ENCODE measurements around the gene HYOU1.

Gene HYOU1

GRCh38 chr11:119029340-119030028 lies 27.5 kb downstream of the HYOU1 start:
- in situ Hi-C loops (cut with HindIII; ENCODE audit: low pct_unique_long_range_greater_than_20kb, low sequenced_read_pairs), result no loop called here
- TF ChIP-seq JUND (IDR thresholded peaks at IDR 0.05; ENCODE audit: low read depth), result no peak
- no peak for DNase-seq (ENCODE audit: low read depth in 1 of 2, low spot score in 1 of 2)

DNA sequence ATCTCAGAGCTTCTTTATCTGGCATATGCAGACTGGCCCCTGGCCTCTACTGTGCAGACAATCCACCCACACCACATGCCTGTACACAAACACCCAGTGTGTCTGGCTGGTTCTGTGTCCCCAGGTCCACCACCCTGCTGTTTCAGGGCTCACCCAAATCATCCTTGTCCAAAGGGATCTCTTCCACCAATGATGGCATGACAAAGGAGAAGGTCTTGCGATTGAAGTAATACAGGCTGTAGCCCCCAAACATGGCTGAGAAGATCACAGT lies 28.0 kb downstream of the HYOU1 start:
- in situ Hi-C loops (cut with HindIII; ENCODE audit: low pct_unique_long_range_greater_than_20kb, low sequenced_read_pairs), result no loop called here
- TF ChIP-seq JUND (IDR thresholded peaks at IDR 0.05; ENCODE audit: low read depth), result no peak
- no peak for DNase-seq (ENCODE audit: low read depth in 1 of 2, low spot score in 1 of 2)

DNA sequence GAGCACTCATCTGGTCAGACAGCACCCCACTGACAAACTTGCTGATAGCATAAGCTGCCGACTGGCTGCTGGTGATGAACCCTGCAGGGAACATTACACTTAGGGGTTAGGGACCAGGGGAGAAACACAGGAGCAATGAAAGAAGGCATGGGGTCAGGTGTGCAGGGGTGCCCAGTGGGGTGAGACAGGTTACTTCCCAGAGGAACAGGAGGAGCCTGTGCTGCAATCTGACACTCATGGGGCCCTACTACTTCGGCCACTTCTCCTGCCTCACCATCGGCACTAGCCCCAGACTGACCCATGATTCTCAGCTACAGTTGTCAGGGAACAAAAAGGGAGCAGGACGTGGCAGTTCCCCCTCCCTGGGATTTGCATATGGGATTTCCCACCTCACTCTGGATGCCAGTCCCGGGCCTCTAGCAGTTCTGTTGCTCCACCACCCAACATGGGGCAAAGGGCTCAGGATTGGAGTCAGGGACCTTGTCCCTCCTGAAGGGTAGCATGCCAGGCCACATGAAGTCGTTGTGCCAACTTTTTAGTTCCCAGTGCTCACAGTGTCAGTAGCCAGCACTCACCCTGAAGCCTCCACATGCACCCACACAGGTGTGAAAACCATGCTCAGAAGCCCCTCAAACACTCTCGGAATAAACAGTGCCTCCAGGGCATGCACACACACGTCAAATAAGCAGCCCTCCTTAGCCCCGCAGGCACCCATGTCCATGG lies 28.5 kb downstream of the HYOU1 start:
- in situ Hi-C loops (cut with HindIII; ENCODE audit: low pct_unique_long_range_greater_than_20kb, low sequenced_read_pairs), result no loop called here
- no peak for TF ChIP-seq JUND (IDR thresholded peaks at IDR 0.05; ENCODE audit: low read depth)
- no peak for DNase-seq (ENCODE audit: low read depth in 1 of 2, low spot score in 1 of 2)

DNA sequence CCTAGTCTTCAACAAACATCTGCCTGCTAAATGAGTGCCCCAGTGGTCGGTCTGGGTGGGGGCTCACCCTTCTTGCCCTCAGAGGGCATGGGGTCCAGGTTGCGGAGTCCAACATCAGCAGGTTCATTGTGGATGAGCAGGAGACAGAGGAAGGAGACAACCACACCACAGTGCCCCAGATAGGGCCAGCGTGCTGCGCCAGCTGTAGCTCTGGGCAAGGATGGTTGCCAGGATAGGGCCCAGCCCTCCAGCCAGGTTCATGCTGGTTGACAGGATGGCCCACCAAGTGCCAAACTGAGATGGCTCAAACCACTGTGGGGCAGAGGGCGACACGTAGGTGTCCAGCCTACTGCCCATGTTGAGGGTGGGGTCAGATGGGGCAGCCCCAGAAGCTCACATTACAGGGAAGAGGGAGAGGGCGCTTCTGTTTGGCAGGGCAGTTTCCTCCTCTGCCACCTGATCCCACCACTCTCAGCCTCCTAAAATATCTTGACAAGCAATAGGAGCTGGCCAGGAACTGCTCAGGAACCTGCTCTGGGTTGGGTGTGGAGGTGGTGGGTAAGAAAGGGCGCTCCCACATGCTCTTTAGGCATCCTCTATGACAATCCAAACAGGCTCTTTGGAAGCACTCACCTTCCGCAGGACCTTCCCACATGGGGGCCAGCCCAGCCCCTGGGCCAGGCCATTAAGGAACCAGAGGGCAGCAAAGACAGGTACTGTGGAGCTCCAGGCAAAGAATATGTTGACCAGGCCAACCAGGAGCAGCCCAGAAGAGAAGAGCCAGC lies 29.3 kb downstream of the HYOU1 start:
- no peak for DNase-seq (ENCODE audit: low read depth in 1 of 2, low spot score in 1 of 2)
- TF ChIP-seq JUND (IDR thresholded peaks at IDR 0.05; ENCODE audit: low read depth), result no peak
- in situ Hi-C loops (cut with HindIII; ENCODE audit: low pct_unique_long_range_greater_than_20kb, low sequenced_read_pairs), result no loop called here

GRCh38 chr11:119026970-119027369 lies 30.0 kb downstream of the HYOU1 start:
- no peak for DNase-seq (ENCODE audit: low read depth in 1 of 2, low spot score in 1 of 2)
- no peak for TF ChIP-seq JUND (IDR thresholded peaks at IDR 0.05; ENCODE audit: low read depth)
- in situ Hi-C loops (cut with HindIII; ENCODE audit: low pct_unique_long_range_greater_than_20kb, low sequenced_read_pairs), result no loop called here

GRCh38 chr11:119025978-119026766 lies 30.8 kb downstream of the HYOU1 start:
- no peak for TF ChIP-seq JUND (IDR thresholded peaks at IDR 0.05; ENCODE audit: low read depth)
- no peak for DNase-seq (ENCODE audit: low read depth in 1 of 2, low spot score in 1 of 2)
- in situ Hi-C loops (cut with HindIII; ENCODE audit: low pct_unique_long_range_greater_than_20kb, low sequenced_read_pairs), result no loop called here

GRCh38 chr11:119025541-119025940 lies 31.5 kb downstream of the HYOU1 start:
- in situ Hi-C loops (cut with HindIII; ENCODE audit: low pct_unique_long_range_greater_than_20kb, low sequenced_read_pairs), result no loop called here
- no peak for DNase-seq (ENCODE audit: low read depth in 1 of 2, low spot score in 1 of 2)
- no peak for TF ChIP-seq JUND (IDR thresholded peaks at IDR 0.05; ENCODE audit: low read depth)

DNA sequence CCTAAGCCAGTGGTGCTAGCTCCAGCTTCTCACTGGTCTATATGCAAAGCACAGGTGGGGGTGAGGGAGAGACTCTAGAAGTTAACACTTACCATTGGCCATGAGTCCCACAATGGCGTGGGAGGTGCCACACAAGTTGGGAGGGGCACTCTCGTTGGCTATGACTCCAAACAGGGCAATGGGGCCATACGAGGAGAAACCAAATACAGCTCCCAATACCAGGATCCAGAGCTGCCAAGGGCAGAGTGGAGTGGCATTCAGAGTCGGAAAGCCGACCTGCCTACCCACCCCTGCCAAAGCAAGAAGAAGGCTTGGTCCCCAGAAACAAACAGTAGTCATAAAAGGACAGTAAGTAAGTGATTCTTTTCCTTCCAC lies 31.9 kb downstream of the HYOU1 start:
- no peak for TF ChIP-seq JUND (IDR thresholded peaks at IDR 0.05; ENCODE audit: low read depth)
- no peak for DNase-seq (ENCODE audit: low read depth in 1 of 2, low spot score in 1 of 2)
- in situ Hi-C loops (cut with HindIII; ENCODE audit: low pct_unique_long_range_greater_than_20kb, low sequenced_read_pairs), result no loop called here

DNA sequence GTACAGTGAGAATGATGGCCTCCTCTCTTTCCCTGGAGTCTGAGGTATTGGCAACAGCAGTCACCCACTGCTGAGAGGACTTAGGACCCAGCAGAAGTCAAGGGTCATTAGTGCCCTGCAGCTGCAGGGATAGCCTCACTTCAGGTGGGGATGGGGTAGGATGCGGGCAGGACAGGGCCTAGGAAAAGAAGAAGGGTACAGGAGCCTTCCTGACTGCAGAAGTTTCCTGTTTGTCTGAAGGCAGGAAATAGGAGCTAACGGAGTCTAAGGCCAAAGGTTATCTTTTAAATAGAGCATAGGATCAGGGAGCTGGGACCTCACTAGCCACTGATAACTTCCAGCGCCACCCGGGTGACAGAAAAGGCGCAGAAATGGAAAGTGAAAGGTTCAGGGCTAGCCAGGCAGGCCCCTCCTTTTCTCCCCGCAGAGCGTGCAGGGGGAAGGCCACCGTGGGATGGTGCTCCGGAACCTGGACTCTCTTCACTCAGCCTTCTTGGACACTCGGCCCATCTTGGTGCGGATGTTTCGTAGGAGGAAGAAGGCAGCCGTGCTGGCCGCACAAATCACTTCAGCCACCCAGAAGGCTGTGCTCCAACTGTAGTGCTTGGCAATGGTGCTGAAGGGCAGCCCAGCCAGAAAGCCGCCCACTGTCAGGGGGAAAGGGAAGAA lies 32.4 kb downstream of the HYOU1 start:
- no peak for DNase-seq (ENCODE audit: low read depth in 1 of 2, low spot score in 1 of 2)
- in situ Hi-C loops (cut with HindIII; ENCODE audit: low pct_unique_long_range_greater_than_20kb, low sequenced_read_pairs), result no loop called here
- no peak for TF ChIP-seq JUND (IDR thresholded peaks at IDR 0.05; ENCODE audit: low read depth)

DNA sequence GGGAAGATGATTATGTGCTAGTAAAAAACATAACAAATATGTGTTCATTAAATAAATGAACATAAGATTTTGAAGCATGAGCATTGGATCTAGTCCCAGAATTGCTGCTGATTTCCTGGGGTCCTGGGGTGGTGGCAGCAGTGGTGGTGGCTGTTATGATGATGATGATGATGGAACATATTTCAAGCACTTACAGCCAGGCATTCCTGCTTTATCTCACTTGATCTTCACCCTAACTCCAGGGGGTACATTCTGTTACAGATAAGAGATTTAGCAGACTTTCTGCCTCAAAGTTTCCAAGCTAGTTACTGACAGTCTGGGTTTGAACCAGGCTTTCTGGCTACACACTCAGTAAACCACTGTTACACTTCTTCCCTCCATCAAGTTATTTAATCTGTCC lies 33.3 kb downstream of the HYOU1 start:
- in situ Hi-C loops (cut with HindIII; ENCODE audit: low pct_unique_long_range_greater_than_20kb, low sequenced_read_pairs), result no loop called here
- TF ChIP-seq JUND (IDR thresholded peaks at IDR 0.05; ENCODE audit: low read depth), result no peak
- DNase-seq (ENCODE audit: low read depth in 1 of 2, low spot score in 1 of 2), result no peak

- in situ Hi-C loops (cut with HindIII; ENCODE audit: low pct_unique_long_range_greater_than_20kb, low sequenced_read_pairs), result no loop called here
- DNase-seq (ENCODE audit: low read depth in 1 of 2, low spot score in 1 of 2), result no peak
- no peak for TF ChIP-seq JUND (IDR thresholded peaks at IDR 0.05; ENCODE audit: low read depth)
Measured at GRCh38 chr11:119021631-119022030, 35.4 kb downstream of the HYOU1 start.

- peak in 1 of 2 experiments; percentile 40 for DNase-seq (ENCODE audit: low read depth in 1 of 2, low spot score in 1 of 2)
- in situ Hi-C loops (cut with HindIII; ENCODE audit: low pct_unique_long_range_greater_than_20kb, low sequenced_read_pairs), result no loop called here
- no peak for TF ChIP-seq JUND (IDR thresholded peaks at IDR 0.05; ENCODE audit: low read depth)
Measured at GRCh38 chr11:119019996-119020395, 37.0 kb downstream of the HYOU1 start.
